Mesendoderm (in vitro differentiated cells): ENCODE data around the gene POM121C.
"Not testable (repeated sequence)": the region's sequence is repeated elsewhere in the genome, so short reads cannot be mapped to it uniquely, and the experiment has no call there.

Experiments
- DNase-seq: peaks from one replicate; pipeline ENCODE4 v3.0.0; 2013
- H2AK5ac ChIP-seq: 2 replicates; pipeline ENCODE4 v1.6.1; 2013; ENCODE audit warnings: low read length, inconsistent platforms
- H2BK120ac ChIP-seq: 2 replicates; pipeline ENCODE4 v1.6.1; 2013; ENCODE audit warnings: low read depth, mild to moderate bottlenecking, low read length, moderate library complexity, mixed read lengths
- H2BK15ac ChIP-seq: replicated peaks from 2 replicates; pipeline ENCODE4 v1.6.1; 2013; ENCODE audit warnings: low read depth, mild to moderate bottlenecking, moderate library complexity
- H2BK5ac ChIP-seq: 2 replicates; pipeline ENCODE4 v1.6.1; 2013; ENCODE audit warnings: low read length, inconsistent platforms
- H3K18ac ChIP-seq: 2 replicates; pipeline ENCODE4 v1.6.1; 2013; ENCODE audit warnings: mild to moderate bottlenecking, low read length, mixed read lengths
- H3K23ac ChIP-seq: one replicate; pipeline ENCODE4 v1.6.1; 2013; ENCODE audit warnings: low read length
- H3K27ac ChIP-seq: 2 replicates; pipeline ENCODE4 v1.5.1; 2013; ENCODE audit warnings: low read depth, mild to moderate bottlenecking, inconsistent platforms, low read length, moderate library complexity
- H3K27me3 ChIP-seq: 2 replicates; pipeline ENCODE4 v1.6.1; 2013; ENCODE audit warnings: low read length, control low read depth, mild to moderate bottlenecking, inconsistent platforms; ENCODE audit not compliant: insufficient read depth, poor library complexity
- H3K36me3 ChIP-seq: 2 replicates; pipeline ENCODE4 v1.6.1; 2013; ENCODE audit warnings: low read length, inconsistent platforms; ENCODE audit not compliant: control insufficient read depth, insufficient read depth
- H3K4ac ChIP-seq: one replicate; pipeline ENCODE4 v1.6.1; 2013; ENCODE audit warnings: low read depth, mild to moderate bottlenecking, low read length, moderate library complexity
- H3K4me1 ChIP-seq: 2 replicates; pipeline ENCODE4 v1.6.1; 2013; ENCODE audit warnings: low read depth, low read length, inconsistent platforms; ENCODE audit not compliant: control insufficient read depth
- H3K4me2 ChIP-seq: 2 replicates; pipeline ENCODE4 v1.6.1; 2013; ENCODE audit warnings: low read length
- H3K4me3 ChIP-seq: 2 replicates; pipeline ENCODE4 v1.5.1; 2013; ENCODE audit warnings: mild to moderate bottlenecking, low read length
- H3K56ac ChIP-seq: one replicate; pipeline ENCODE4 v1.6.1; 2013; ENCODE audit warnings: low read length
- H3K79me1 ChIP-seq: 2 replicates; pipeline ENCODE4 v1.6.1; 2013; ENCODE audit warnings: low read length, inconsistent platforms
- H3K79me2 ChIP-seq: 2 replicates; pipeline ENCODE4 v1.6.1; 2013; ENCODE audit warnings: mild to moderate bottlenecking, low read length; ENCODE audit not compliant: control insufficient read depth, insufficient read depth
- H3K9ac ChIP-seq: 2 replicates; pipeline ENCODE4 v1.6.1; 2013; ENCODE audit warnings: low read length, inconsistent platforms
- H4K5ac ChIP-seq: one replicate; pipeline ENCODE4 v1.6.1; 2013; ENCODE audit warnings: low read length
- H4K8ac ChIP-seq: one replicate; pipeline ENCODE4 v1.6.1; 2013; ENCODE audit warnings: low read depth, mild to moderate bottlenecking, control low read depth, low read length, moderate library complexity
- WGBS: extraction: QIAGEN DNeasy Blood & Tissue Kit; methylation state at CpG from one replicate; pipeline ENCODE4 v1.1.7; 2013; ENCODE audit warnings: low lambda C conversion rate, missing lambda C conversion rate; ENCODE audit not compliant: insufficient coverage; ENCODE audit errors: extremely low coverage; 5-methylcytosine and 5-hydroxymethylcytosine counted together

POM121C gene

DNA sequence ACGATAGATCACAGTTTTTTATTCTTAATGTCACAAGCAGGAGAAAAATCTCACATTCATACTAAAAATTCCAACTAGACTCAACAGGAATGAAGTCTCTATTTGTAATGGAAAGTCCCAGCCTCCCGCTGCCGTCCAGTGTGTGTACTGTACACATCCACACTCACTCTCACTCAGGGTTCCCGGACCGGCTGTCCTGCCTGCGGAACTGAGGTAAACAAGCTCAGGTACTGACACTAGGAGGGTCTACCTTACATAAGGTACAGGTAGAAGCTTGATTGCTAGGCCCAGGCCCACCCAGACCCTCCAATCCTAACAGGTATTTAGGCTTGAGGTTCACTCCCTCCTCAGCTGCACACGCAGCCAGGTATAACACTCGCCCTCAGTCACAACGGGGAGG is 69.3 kb downstream of the POM121C start:
- not testable (repeated sequence) for H2BK120ac ChIP-seq, H2BK15ac ChIP-seq, H3K27ac ChIP-seq, H3K9ac ChIP-seq, H4K8ac ChIP-seq, DNase-seq, H3K4me1 ChIP-seq, H3K4ac ChIP-seq, H3K56ac ChIP-seq, H3K4me3 ChIP-seq, H3K18ac ChIP-seq, H3K23ac ChIP-seq, H2AK5ac ChIP-seq, H3K79me1 ChIP-seq, H4K5ac ChIP-seq, H3K79me2 ChIP-seq, H2BK5ac ChIP-seq, H3K27me3 ChIP-seq, H3K36me3 ChIP-seq, H3K4me2 ChIP-seq
- WGBS: no CpG with 5 or more reads among the region's 9 CpGs

DNA sequence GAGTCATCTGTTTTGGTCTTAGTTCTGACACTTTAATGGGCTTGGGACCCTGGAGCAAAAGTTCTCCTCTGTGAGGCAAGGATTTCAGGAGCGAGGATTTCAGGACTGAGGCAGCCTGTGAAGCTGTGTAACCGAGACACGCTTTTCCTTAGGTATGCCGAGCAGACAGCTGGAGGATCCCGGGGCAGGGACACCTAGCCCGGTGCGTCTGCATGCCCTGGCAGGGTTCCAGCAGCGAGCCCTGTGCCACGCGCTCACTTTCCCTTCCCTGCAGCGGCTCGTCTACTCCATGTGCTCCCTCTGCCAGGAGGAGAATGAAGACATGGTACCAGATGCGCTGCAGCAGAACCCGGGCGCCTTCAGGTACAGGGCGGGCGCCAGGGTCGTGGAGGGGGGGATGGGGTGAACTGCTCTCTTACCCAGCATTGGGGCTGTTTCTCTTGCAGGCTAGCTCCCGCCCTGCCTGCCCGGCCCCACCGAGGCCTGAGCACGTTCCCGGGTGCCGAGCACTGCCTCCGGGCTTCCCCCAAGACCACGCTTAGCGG is 70.2 kb downstream of the POM121C start:
- not testable (repeated sequence) for H2AK5ac ChIP-seq, H3K36me3 ChIP-seq, H2BK15ac ChIP-seq, DNase-seq, H2BK120ac ChIP-seq, H3K56ac ChIP-seq, H3K4me2 ChIP-seq, H2BK5ac ChIP-seq, H3K27me3 ChIP-seq, H3K27ac ChIP-seq, H4K5ac ChIP-seq, H3K79me2 ChIP-seq, H3K18ac ChIP-seq, H4K8ac ChIP-seq, H3K4me3 ChIP-seq, H3K79me1 ChIP-seq, H3K4me1 ChIP-seq, H3K23ac ChIP-seq, H3K9ac ChIP-seq, H3K4ac ChIP-seq
- no CpG with 5 or more reads among the region's 27 CpGs for WGBS

DNA sequence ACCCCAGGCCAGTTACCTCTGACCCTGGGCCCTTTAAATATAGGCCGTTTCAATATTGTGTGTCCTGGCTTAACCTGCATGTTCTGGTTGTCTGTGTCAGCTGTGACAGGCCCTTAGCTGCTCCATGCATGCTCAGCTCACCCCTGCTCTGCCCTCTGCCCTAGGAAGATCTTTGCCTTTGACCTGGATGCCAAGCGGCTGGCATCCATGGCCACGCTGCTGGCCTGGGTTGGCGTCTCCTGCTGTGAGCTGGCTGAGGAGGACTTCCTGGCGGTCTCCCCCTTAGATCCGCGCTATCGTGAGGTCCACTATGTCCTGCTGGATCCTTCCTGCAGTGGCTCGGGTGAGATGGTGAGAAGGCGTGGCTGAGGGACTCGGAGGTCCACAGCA is 70.7 kb downstream of the POM121C start:
- H3K4me1 ChIP-seq, H2BK120ac ChIP-seq, H3K27me3 ChIP-seq, H4K5ac ChIP-seq, H3K36me3 ChIP-seq, H3K79me1 ChIP-seq, H3K18ac ChIP-seq, H3K56ac ChIP-seq, H2BK15ac ChIP-seq, H4K8ac ChIP-seq, H3K4me2 ChIP-seq, H3K4ac ChIP-seq, H3K23ac ChIP-seq, H3K27ac ChIP-seq, DNase-seq, H2AK5ac ChIP-seq, H2BK5ac ChIP-seq, H3K79me2 ChIP-seq, H3K4me3 ChIP-seq, H3K9ac ChIP-seq: not testable (repeated sequence)
- WGBS: no CpG with 5 or more reads among the region's 11 CpGs

DNA sequence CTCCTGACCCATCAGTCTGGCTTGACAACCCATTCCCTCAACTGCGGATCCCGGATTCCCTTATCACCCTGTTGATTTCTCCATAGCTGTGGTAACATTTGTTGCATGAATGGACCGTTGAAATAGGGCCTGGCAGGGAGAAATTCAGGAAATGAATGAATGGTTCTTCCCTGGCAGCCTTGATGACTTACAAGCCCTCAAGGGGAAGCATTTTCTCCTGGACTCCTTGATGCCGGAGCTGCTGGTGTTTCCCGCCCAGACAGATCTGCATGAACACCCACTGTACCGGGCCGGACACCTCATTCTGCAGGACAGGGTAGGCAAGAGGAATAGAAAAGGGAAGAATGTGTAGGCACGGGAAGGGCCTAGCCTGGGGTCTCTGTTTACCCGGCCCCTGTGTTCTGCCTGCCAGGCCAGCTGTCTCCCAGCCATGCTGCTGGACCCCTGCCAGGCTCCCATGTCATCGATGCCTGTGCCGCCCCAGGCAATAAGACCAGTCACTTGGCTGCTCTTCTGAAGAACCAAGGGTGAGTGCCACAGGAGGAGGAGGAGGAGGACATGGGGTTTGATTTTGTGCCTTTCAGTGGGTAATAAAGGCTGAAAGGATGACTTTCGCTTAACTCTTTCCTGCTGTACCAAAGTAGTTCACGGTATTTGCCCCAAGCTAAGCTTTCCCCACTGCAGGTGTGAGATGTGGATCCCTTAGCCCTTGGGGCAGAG is 71.2 kb downstream of the POM121C start:
- not testable (repeated sequence) for H3K4ac ChIP-seq, H3K36me3 ChIP-seq, H4K8ac ChIP-seq, H3K27ac ChIP-seq, H3K4me1 ChIP-seq, H3K23ac ChIP-seq, H2AK5ac ChIP-seq, H2BK5ac ChIP-seq, H3K79me1 ChIP-seq, H3K4me3 ChIP-seq, H3K4me2 ChIP-seq, H4K5ac ChIP-seq, DNase-seq, H3K18ac ChIP-seq, H3K9ac ChIP-seq, H2BK120ac ChIP-seq, H3K27me3 ChIP-seq, H3K79me2 ChIP-seq, H2BK15ac ChIP-seq, H3K56ac ChIP-seq
- WGBS: no CpG with 5 or more reads among the region's 13 CpGs

DNA sequence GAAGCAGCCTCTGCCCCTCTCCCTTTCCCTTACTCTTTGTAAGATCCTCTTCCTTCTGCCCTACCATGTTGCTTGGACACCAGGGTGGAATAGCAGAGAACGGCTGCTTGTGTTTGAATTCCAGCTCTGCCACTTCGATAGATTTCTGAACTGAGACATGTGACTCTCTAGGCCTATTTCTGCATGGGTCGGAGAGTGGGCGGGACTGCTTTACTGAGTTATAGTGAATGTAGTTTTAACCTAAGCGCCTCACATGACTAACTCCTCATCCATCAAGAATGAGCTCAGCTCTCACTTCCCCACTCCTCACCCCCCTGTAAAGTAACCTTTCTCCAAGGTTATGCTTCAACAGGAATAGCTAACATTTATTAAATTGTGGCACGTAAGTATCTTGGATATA is 71.9 kb downstream of the POM121C start:
- not testable (repeated sequence) for H3K4me3 ChIP-seq, H3K27ac ChIP-seq, H3K4ac ChIP-seq, H3K18ac ChIP-seq, H3K9ac ChIP-seq, H3K79me2 ChIP-seq, H3K4me2 ChIP-seq, H2AK5ac ChIP-seq, H4K5ac ChIP-seq, H3K79me1 ChIP-seq, H3K23ac ChIP-seq, H3K27me3 ChIP-seq, H3K36me3 ChIP-seq, H3K4me1 ChIP-seq, DNase-seq, H2BK120ac ChIP-seq, H2BK15ac ChIP-seq, H2BK5ac ChIP-seq, H3K56ac ChIP-seq, H4K8ac ChIP-seq
- WGBS: no CpG with 5 or more reads among the region's 6 CpGs

DNA sequence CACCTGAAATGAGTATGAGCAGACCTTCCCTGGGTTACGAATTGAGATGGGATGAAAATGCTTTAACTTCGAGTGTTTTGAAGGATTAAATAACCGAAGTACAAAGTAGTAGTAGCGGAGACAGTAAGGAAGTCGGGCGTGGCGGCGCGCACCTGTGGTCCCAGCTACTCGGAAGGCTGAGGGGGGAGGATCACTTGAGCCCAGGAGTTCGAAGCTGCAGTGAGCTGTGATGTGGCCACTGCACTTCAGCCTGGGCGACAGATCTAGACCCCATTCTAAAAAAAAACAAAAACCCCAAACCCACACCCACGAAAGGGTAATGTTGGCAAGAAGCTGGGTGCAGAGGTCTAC is 75.3 kb downstream of the POM121C start:
- not testable (repeated sequence) for H4K8ac ChIP-seq, H3K4me1 ChIP-seq, DNase-seq, H2BK120ac ChIP-seq, H3K18ac ChIP-seq, H2BK15ac ChIP-seq, H3K23ac ChIP-seq, H2AK5ac ChIP-seq, H2BK5ac ChIP-seq, H3K56ac ChIP-seq, H3K27me3 ChIP-seq, H3K79me1 ChIP-seq, H3K36me3 ChIP-seq, H3K4me2 ChIP-seq, H3K79me2 ChIP-seq, H4K5ac ChIP-seq, H3K27ac ChIP-seq, H3K4ac ChIP-seq, H3K9ac ChIP-seq, H3K4me3 ChIP-seq
- WGBS: no CpG with 5 or more reads among the region's 13 CpGs
